ENCODE results near the gene SAMD11. TPM values are rescaled to one million over a fixed set of nuclear protein-coding genes. Genes with fewer than 3 reads are reported as not detected.

The SAMD11 gene
- polyA plus RNA-seq, 3 donors from 2014 or later: 0.14 TPM; not detected in 2

- H3K27ac Mint-ChIP-seq: peak overlapping the region in 2 of 6 donors; percentile 78 to 80
- H3K9me3 Mint-ChIP-seq: no peaks in the 10 kb centered on the region
Observed at GRCh38 chr1:959731-960362, 36.1 kb downstream of the SAMD11 start.

GRCh38 chr1:960363-961131 lies 36.8 kb downstream of the SAMD11 start, which contains the start of gene KLHL17:
TSS of gene KLHL17 (plus strand) at chr1:960584. CDS start at chr1:960694, 110 bp downstream.
- H3K27ac Mint-ChIP-seq: peak within 1 kb of the TSS in 3 of 6 donors; percentile 69 to 80 (median 78)
- H3K27me3 Mint-ChIP-seq (ENCODE audit: low read depth in 3 of 3): peaks cover 4 to 12% (median 6%) of the 10 kb centered on the region in 3 donors
- DNase-seq: peak; percentile 69 to 71 (median 71)
- no peaks in the 10 kb centered on the region for H3K9me3 Mint-ChIP-seq
- peaks cover 0 to 3% (median under 1%) of the 10 kb centered on the region in 3 donors for H3K36me3 Mint-ChIP-seq
- H3K4me3 Mint-ChIP-seq: peak within 1 kb of the TSS; percentile 74 to 95 (median 91)
- H3K4me1 Mint-ChIP-seq: peaks cover 23 to 25% of the 10 kb centered on the region in 2 donors

More at GRCh38 chr1:959731-960362, 36.1 kb downstream of the SAMD11 start:
- Mint-ChIP-seq H3K36me3 (peaks cover 5 to 7% (median 6%) of the 10 kb centered on the region in 3 donors), H3K27me3 (ENCODE audit: low read depth in 3 of 3) (peaks cover 4 to 12% (median 6%) of the 10 kb centered on the region in 3 donors), H3K4me1 (peaks cover 25 to 28% of the 10 kb centered on the region in 2 donors), H3K4me3 (peak overlapping the region; percentile 74 to 95 (median 91))
- DNase-seq: no peak

- Mint-ChIP-seq H3K27me3 (ENCODE audit: low read depth in 3 of 3) (peaks cover 4 to 12% (median 6%) of the 10 kb centered on the region in 3 donors), H3K9me3 (no peaks in the 10 kb centered on the region), H3K36me3 (peaks cover 0 to 3% (median 0%) of the 10 kb centered on the region in 3 donors), H3K27ac (no peak overlapping the region), H3K4me1 (peaks cover 22 to 25% of the 10 kb centered on the region in 2 donors), H3K4me3 (peak overlapping the region in 3 of 5 donors; percentile 50 to 68 (median 66))
- DNase-seq: no peak
Observed at GRCh38 chr1:961132-961669, 37.5 kb downstream of the SAMD11 start.

- Mint-ChIP-seq H3K4me1 (peaks cover 13 to 20% of the 10 kb centered on the region in 2 donors), H3K9me3 (no peaks in the 10 kb centered on the region), H3K36me3 (peaks cover 0 to 3% (median 0%) of the 10 kb centered on the region in 3 donors), H3K27ac (no peak overlapping the region), H3K27me3 (ENCODE audit: low read depth in 3 of 3) (peaks cover 4 to 9% (median 8%) of the 10 kb centered on the region in 3 donors), H3K4me3 (peak overlapping the region; percentile 35 to 68 (median 63))
- no peak for DNase-seq
Observed at GRCh38 chr1:962381-963300, 38.9 kb downstream of the SAMD11 start.

GRCh38 chr1:963301-963651 lies 39.6 kb downstream of the SAMD11 start:
- H3K36me3 Mint-ChIP-seq: peaks cover 0 to 3% (median 0%) of the 10 kb centered on the region in 3 donors
- H3K9me3 Mint-ChIP-seq: no peaks in the 10 kb centered on the region
- peaks cover 8 to 15% of the 10 kb centered on the region in 2 donors for H3K4me1 Mint-ChIP-seq
- H3K27ac Mint-ChIP-seq: no peak overlapping the region
- H3K27me3 Mint-ChIP-seq (ENCODE audit: low read depth in 3 of 3): peaks cover 4 to 9% (median 8%) of the 10 kb centered on the region in 3 donors
- no peak for DNase-seq
- H3K4me3 Mint-ChIP-seq: no peak overlapping the region

GRCh38 chr1:963746-964525 lies 40.2 kb downstream of the SAMD11 start:
- Mint-ChIP-seq H3K9me3 (no peaks in the 10 kb centered on the region), H3K4me1 (peaks cover 1 to 10% of the 10 kb centered on the region in 2 donors), H3K27me3 (ENCODE audit: low read depth in 3 of 3) (peaks cover 2 to 4% (median 3%) of the 10 kb centered on the region in 3 donors), H3K36me3 (peaks cover 0 to 3% (median 0%) of the 10 kb centered on the region in 3 donors), H3K27ac (no peak overlapping the region), H3K4me3 (no peak overlapping the region)
- no peak for DNase-seq

- no peak for DNase-seq
- Mint-ChIP-seq H3K4me1 (peaks cover 0 to 9% of the 10 kb centered on the region in 2 donors), H3K9me3 (no peaks in the 10 kb centered on the region), H3K36me3 (peaks cover 0 to 3% (median 0%) of the 10 kb centered on the region in 3 donors), H3K27ac (no peak overlapping the region), H3K4me3 (peak overlapping the region in 4 of 5 donors; percentile 13 to 73 (median 50)), H3K27me3 (ENCODE audit: low read depth in 3 of 3) (peaks cover 0 to 2% (median 0%) of the 10 kb centered on the region in 3 donors)
Observed at GRCh38 chr1:964691-965525, 41.2 kb downstream of the SAMD11 start.

GRCh38 chr1:965526-966134 lies 41.9 kb downstream of the SAMD11 start:
- Mint-ChIP-seq H3K27me3 (ENCODE audit: low read depth in 3 of 3) (peaks cover 0 to 2% (median 0%) of the 10 kb centered on the region in 3 donors), H3K4me1 (peaks cover 0 to 4% of the 10 kb centered on the region in 2 donors), H3K4me3 (peak overlapping the region in 2 of 5 donors; percentile 15 to 33), H3K9me3 (no peaks in the 10 kb centered on the region), H3K36me3 (peaks cover 0 to 3% (median 0%) of the 10 kb centered on the region in 3 donors), H3K27ac (no peak overlapping the region)
- no peak for DNase-seq

- peak within 1 kb of the TSS in 1 of 6 donors; percentile 42 for H3K27ac Mint-ChIP-seq
- peaks cover 0 to 2% (median 0%) of the 10 kb centered on the region in 3 donors for H3K27me3 Mint-ChIP-seq (ENCODE audit: low read depth in 3 of 3)
- no peaks in the 10 kb centered on the region for H3K9me3 Mint-ChIP-seq
- peaks cover 0 to 4% of the 10 kb centered on the region in 2 donors for H3K4me1 Mint-ChIP-seq
- H3K36me3 Mint-ChIP-seq: peaks cover 0 to 3% (median 0%) of the 10 kb centered on the region in 3 donors
- peak within 1 kb of the TSS; percentile 64 to 78 (median 76) for H3K4me3 Mint-ChIP-seq
- DNase-seq: peak in 1 of 3 donors; percentile 18
Observed at GRCh38 chr1:966135-966703, 42.5 kb downstream of the SAMD11 start, which contains the start of gene PLEKHN1. TSS of gene PLEKHN1 (plus strand) at chr1:966482. CDS start at chr1:966532, 50 bp downstream.

- peak overlapping the region; percentile 64 to 78 (median 76) for H3K4me3 Mint-ChIP-seq
- H3K36me3 Mint-ChIP-seq: peaks cover 0 to 3% (median 0%) of the 10 kb centered on the region in 3 donors
- DNase-seq: peak; percentile 59 to 61 (median 60)
- H3K4me1 Mint-ChIP-seq: peaks cover 0 to 3% of the 10 kb centered on the region in 2 donors
- peak overlapping the region in 1 of 6 donors; percentile 42 for H3K27ac Mint-ChIP-seq
- no peaks in the 10 kb centered on the region for H3K9me3 Mint-ChIP-seq
- peaks cover 0 to 2% (median 0%) of the 10 kb centered on the region in 3 donors for H3K27me3 Mint-ChIP-seq (ENCODE audit: low read depth in 3 of 3)
Observed at GRCh38 chr1:966704-967300, 43.1 kb downstream of the SAMD11 start.
